G401 (cell line): ENCODE measurements around the gene DDOST. TPM values are rescaled to one million over a fixed set of nuclear protein-coding genes. Genes with fewer than 3 reads are reported as not detected.
A peak's percentile ranks its signal among the peaks of the same experiment; 100 is the strongest.

Experiments used
- DNase-seq: peaks from one replicate; pipeline ENCODE4 v3.0.0-alpha.2; 2015; ENCODE audit warnings: low spot score
- in situ Hi-C: cut with HindIII; loops from 2 replicates; pipeline ENCODE4 v1.10.0; 2016; ENCODE audit warnings: low sequenced_read_pairs, mixed read lengths
- total RNA-seq: library from RNA; depleted of rRNA; stranded (reverse); fragments of >200 nt; shearing (Covaris generic); gene quantifications from 2 replicates; pipeline ENCODE4 v1.2.3, GENCODE V29; 2014

DDOST gene
- total RNA-seq, 1 experiment from 2014 or later = 401 TPM

DNA sequence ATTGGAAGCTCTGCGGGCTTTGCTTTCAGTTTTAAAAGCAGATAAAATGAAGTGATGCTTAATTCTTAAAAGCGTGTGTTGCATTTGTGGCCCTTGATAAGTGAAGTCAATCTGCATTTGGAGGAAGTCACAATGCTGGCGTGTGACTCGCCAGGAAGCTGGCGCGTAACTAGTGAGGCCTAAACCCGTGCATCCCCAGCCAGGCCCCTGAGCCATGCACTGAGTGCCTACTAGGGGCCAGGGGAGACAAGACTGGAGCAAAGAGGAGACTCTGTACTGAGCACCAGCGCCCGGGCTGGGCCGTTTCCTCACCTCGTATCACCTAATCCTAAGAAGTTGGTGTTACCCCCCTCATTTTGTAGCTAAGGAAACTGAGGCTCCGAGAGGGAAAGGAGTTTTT lies 4.6 kb upstream of the DDOST start:
- in situ Hi-C loops = no loop called here
- DNase-seq = no peak

DNA sequence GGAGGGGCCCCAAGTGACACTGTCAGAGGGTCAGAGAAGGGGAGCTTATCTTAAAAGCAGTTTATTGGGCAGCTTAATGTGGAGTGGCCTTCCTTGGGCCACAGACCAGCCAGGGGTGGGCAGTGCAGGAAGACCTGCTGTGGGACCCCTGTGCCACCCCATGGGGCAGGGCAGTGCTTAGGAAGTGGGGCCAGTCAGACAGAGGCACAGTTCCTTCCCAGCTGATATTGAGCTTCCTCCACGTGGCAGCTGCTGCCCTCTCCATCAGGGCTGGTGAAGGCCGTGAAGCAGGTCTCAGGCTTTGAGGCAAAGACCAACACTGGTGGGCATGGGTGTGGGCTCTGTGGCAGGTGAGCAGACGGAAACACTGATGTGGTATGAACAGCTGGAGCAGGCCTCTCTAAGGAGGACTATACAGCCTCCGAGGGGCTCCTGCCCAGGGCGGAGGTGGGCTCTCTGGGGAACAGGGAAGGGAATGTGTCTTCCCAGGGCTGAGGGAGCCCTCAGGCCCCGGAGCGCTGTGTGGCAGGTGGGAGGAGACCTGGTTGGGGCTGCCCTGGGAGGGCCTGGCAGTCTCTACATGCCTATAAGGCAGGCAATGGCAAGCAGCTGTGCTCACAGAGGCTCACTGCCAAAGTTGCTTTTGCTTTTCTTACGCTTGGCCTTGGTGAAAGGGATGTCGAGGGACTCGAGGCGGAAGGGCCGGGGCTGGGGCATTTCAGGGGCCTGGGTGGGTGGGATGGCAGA lies 3.0 kb upstream of the DDOST start:
- no peak for DNase-seq
- in situ Hi-C loops = no loop called here

DNA sequence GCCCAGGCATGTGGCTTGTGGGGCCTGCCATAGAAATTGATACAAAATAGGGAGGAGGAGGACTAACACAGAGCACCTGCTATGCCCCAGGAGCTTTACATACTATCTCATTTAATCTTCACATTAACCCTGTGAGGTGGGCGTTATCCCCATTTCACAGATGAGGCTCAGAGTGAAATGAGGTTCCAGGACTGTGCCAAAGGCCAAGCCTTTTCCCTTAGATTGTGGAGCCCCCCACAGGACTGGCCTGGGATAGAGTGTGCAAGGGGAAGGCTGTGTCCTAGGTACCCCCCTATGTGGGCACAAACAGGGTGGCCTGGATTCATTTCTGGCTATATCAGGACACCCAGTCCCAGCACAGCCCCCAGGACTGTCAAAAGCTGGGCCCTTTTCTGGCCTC lies 2.2 kb upstream of the DDOST start:
- no peak for DNase-seq
- in situ Hi-C loops = no loop called here

- DNase-seq = no peak
Measured at GRCh38 chr1:20662110-20662475, 924 bp upstream of the DDOST start.

DNA sequence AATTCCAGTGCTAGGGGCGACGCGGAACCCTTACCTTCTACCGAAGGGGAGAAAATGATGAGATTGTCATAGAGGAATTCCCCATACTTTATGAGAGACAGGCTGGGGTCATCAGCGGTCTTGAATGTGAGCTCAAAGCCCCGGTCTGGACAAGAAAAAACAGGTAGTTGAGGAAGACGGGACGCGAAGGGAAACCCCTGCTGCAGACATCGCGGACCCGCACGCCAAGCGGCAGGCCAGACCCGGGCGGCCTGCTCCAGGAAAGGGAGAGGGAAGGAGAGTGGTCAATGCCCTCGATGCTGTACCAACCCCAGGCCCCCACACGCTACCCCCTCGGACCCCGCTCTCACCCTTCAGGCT lies 342 bp downstream of the DDOST start:
- no peak for DNase-seq
- in situ Hi-C loops = no loop called here

More at GRCh38 chr1:20662110-20662475, 924 bp upstream of the DDOST start:
- in situ Hi-C loops = no loop called here

DNA sequence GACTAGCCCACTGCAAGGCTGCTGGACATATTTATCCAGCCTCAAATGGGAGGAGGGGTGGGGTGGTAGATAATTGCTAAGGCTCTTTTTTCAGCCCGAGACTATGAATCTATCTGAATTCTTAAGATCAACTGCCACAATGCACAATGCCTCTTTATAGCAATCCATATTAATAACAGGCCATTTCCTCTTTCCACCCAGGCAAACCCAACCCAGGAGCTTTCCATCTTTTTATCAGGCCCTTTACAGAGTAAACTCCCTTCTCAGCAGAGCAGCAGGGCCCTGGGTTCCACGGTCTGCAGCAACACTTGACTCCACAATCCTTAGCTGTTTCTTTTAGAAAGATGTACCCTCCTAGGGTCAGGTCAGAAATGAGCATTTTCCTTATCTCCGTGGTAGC lies 806 bp downstream of the DDOST start:
- DNase-seq = no peak
- in situ Hi-C loops = no loop called here

- no peak for DNase-seq
- in situ Hi-C loops = no loop called here
Measured at GRCh38 chr1:20658166-20658915, 2.8 kb downstream of the DDOST start.

DNA sequence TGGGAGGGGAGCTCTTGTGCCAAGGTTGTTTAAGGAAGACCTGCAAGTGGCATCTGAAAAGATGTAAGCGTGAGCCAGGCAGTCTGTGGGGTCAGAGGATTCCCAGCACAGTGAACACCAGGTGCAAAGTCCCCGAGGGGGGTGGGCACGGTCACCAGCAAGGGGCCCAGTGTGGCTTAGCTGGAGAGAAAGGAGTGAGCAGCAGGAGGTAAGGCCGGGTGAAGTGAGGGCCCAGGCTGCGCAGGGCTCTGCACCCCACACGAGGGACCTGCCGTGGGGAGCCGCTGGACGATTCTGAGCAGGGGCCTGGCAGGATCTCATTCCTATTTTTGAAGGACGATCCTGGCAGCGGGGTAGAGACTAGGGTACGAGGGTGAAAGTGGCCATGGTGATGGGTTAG lies 4.1 kb downstream of the DDOST start:
- no peak for DNase-seq
- in situ Hi-C loops = no loop called here

GRCh38 chr1:20654104-20654690 lies 7.0 kb downstream of the DDOST start:
- in situ Hi-C loops = no loop called here
- DNase-seq = no peak

DNA sequence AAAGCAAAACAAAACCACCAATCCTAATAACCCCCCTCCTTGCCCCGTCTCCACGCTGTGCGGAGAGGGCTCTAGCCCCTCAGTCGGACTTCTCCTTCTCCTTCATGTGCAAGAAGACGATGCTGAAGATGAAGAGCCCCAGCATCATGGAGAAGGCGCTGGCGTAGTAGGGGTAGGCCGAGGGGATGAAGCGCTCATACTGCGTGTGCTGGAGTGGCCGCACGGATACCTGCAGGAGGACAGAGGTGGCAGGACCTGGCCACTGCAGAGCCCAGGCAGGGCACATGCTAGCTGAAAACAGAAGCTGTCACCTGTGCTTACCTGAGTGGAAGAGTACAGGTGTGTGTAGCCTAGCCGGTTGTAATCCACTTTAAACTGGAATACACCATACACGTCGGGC lies 8.9 kb downstream of the DDOST start:
- DNase-seq = no peak
- in situ Hi-C loops = no loop called here

GRCh38 chr1:20648946-20649345 lies 12.2 kb downstream of the DDOST start:
- DNase-seq = no peak
- in situ Hi-C loops = no loop called here

DNA sequence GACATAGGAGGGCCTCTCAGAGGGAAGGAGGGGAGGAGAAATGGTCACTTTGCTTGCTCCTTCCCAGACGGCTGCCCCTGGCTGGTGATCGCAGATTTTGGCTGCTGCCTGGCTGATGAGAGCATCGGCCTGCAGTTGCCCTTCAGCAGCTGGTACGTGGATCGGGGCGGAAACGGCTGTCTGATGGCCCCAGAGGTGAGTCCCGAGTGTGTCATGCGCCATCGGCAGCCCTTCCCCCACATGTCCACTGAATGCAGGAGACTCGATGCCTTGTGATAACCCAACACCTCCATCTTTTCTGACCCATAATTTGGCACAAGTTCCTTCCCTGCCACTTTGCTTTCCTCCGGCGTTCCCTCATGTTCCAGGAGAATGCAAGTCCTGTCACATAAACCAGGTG lies 12.7 kb downstream of the DDOST start:
- no peak for DNase-seq
- in situ Hi-C loops = no loop called here

DNA sequence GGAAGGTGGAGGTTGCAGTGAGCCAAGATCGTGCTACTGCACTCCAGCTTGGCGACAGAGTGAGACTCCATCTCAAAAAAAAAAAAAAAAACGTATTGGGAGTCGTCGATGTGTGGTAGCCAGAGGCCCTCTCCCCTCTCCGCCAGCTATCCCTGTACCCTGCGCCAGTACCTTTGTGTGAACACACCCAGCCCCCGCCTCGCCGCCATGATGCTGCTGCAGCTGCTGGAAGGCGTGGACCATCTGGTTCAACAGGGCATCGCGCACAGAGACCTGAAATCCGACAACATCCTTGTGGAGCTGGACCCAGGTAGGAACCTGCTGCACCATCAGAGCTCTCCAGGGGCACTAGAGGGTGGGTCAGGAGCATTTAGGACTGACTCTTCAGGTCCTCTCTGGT lies 15.8 kb downstream of the DDOST start:
- in situ Hi-C loops = no loop called here
- no peak for DNase-seq

DNA sequence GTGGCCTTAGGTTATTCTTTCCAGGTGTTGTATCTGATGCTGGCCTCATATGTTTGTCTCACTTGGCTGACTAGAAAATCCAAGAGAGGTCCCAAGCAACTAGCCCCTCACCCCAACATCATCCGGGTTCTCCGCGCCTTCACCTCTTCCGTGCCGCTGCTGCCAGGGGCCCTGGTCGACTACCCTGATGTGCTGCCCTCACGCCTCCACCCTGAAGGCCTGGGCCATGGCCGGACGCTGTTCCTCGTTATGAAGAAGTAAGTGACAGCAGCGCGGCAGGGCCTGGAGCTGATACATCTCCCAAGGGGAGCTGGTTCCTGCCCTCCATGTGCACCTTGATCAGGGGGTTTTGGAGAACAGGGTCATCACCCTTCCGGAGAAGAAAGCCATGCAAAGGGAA lies 16.8 kb downstream of the DDOST start:
- DNase-seq = no peak
- in situ Hi-C loops = no loop called here

DNA sequence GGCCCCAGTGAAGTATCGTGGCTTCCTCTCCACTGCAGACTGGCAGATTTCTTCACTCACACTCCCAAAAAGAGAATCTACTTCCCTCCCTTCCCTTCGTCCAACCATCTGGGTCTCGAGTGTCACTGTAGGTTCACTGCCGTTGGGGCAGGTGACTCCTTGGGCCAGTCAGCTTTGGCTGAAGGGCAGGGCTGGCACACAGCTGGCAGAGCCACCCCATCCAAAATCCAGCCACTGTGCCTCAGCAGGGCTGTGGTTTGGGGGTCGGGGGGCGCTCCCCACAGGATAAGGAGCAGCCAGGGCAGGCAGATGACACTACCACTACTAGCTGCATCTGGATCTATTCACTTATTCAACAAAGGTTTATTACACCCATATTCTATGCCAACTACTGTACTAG lies 18.1 kb downstream of the DDOST start:
- no peak for DNase-seq
- in situ Hi-C loops = no loop called here

- in situ Hi-C loops = no loop called here
- no peak for DNase-seq
Measured at GRCh38 chr1:20641975-20642374, 19.2 kb downstream of the DDOST start.

- peak; percentile 69 for DNase-seq
- in situ Hi-C loops = no loop called here
Measured at GRCh38 chr1:20640183-20640597, 21.0 kb downstream of the DDOST start.

DNA sequence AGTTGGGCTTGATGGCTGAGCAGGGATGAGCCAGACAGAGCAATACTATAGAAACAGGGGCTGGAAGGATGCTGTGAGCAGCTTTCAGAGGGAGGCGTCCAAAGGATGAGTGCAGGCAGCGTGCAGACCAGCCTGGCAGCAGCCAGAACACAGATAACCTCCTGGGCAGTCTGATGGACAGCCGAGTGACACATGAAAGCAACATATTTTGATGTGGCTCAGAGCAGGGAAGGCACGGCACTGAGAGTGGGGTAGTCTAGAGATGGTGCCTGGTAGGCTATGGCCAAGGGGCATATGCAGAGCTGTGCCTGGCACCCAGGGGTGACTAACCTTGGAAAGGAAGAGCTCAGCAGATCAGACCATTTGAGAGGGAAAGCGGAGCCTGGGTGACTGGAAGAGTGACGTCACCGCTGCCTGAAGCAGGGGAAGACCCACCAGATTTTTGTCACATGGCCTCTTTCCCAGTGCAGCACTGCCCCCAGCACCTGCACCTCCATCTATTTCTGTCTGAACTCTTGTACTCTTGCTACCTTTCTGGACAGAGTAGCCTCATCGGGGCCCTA lies 24.3 kb downstream of the DDOST start:
- no peak for DNase-seq
- in situ Hi-C loops = no loop called here

DNA sequence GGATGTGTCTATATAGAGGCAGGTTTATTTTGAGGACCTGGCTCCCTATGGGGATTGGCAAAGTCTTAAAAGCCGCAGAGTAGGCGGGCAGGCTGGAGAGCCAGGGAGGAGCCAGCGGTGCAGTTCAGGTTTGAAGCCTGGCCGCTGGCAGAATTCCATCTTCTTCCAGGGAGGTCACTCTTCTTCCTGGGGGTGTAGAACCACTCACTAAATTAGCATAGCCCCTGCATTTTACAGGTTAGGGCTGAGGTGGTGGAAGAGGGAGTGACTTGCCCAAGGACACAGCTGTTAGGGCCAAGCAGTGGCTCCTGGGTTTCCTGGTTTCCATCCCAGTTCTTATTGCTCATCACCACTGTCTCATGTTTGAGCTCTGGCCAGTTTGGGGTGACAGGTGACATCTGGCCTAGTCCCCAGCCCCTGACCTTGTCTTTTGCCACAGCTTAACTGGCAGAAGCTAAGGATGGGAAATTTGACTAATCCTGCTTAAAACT lies 26.5 kb downstream of the DDOST start:
- DNase-seq = peak; percentile 49
- in situ Hi-C loops = no loop called here

- no peak for DNase-seq
- in situ Hi-C loops = no loop called here
Measured at GRCh38 chr1:20634065-20634593, 27.0 kb downstream of the DDOST start.
